H1 (cell line): ENCODE results near the gene SERGEF. TPM values are rescaled to one million over a fixed set of nuclear protein-coding genes. Genes with fewer than 3 reads are reported as not detected.

Source experiments
- CTCF ChIA-PET: fragments of 300-600 bp; sonication (Branson Sonifier 250); formaldehyde crosslinking; loops from one replicate; lab custom pipeline; 2021; ENCODE audit not compliant: partially characterized antibody; lab: Charles Lee
- POLR2A ChIA-PET: fragments of 300-600 bp; sonication (Branson Sonifier 250); formaldehyde crosslinking; loops from one replicate; lab custom pipeline; 2021; ENCODE audit warnings: inconsistent platforms; ENCODE audit not compliant: partially characterized antibody; lab: Charles Lee
- DNase-seq, 2 experiments: peaks; one replicate each; pipeline versions ENCODE4 v3.0.0 to v3.0.0-alpha.2; 2010 to 2022; ENCODE audit warnings: low spot score in 2 of 2, low read depth in 1 of 2, mixed read lengths in 1 of 2
- FAIRE-seq: peaks from 2 replicates; lab custom pipeline; 2011; peaks lifted over from hg19 to GRCh38; lab: Jason Lieb, UNC
- H2AFZ ChIP-seq: 2 replicates; pipeline ENCODE4 v1.8.1; 2012; ENCODE audit warnings: low read length, inconsistent platforms
- H2AK5ac ChIP-seq: 2 replicates; pipeline ENCODE4 v1.6.1; 2013; ENCODE audit warnings: low read depth, low read length
- H2BK120ac ChIP-seq: replicated peaks from 2 replicates; pipeline ENCODE3; 2013; ENCODE audit warnings: low read depth, low read length, inconsistent platforms
- H2BK12ac ChIP-seq: 2 replicates; pipeline ENCODE4 v1.6.1; 2013; ENCODE audit warnings: low read depth, low read length
- H2BK15ac ChIP-seq: 2 replicates; pipeline ENCODE4 v1.6.1; 2013; ENCODE audit warnings: low read length
- H2BK20ac ChIP-seq: 2 replicates; pipeline ENCODE4 v1.6.1; 2013; ENCODE audit warnings: low read length
- H2BK5ac ChIP-seq: 2 replicates; pipeline ENCODE4 v1.6.1; 2013; ENCODE audit warnings: low read depth, low read length
- H3K14ac ChIP-seq: 2 replicates; pipeline ENCODE4 v1.6.1; 2013; ENCODE audit warnings: inconsistent platforms; ENCODE audit not compliant: insufficient read length
- H3K18ac ChIP-seq: 2 replicates; pipeline ENCODE4 v1.6.1; 2013; ENCODE audit warnings: low read length; ENCODE audit errors: extremely low read depth
- H3K23ac ChIP-seq: 2 replicates; pipeline ENCODE4 v1.6.1; 2013; ENCODE audit warnings: inconsistent platforms; ENCODE audit not compliant: insufficient read length
- H3K23me2 ChIP-seq: 2 replicates; pipeline ENCODE4 v1.6.1; 2013; ENCODE audit warnings: low read depth, low read length
- H3K27ac ChIP-seq: 2 replicates; pipeline ENCODE4 v1.6.1; 2011; ENCODE audit warnings: low read depth, low read length, inconsistent platforms
- H3K27me3 ChIP-seq, 4 experiments: replicated peaks in 1 of 4; 1 replicate in 1 of 4; 2 replicates in 3 of 4; pipeline versions ENCODE4 v1.6.1 to v1.8.1; 2011 to 2013; ENCODE audit warnings: low read length in 3 of 4, mild to moderate bottlenecking in 3 of 4, inconsistent platforms in 2 of 4, mixed read lengths in 2 of 4, moderate library complexity in 1 of 4; ENCODE audit not compliant: control insufficient read depth in 3 of 4, insufficient read depth in 3 of 4; ENCODE audit errors: extremely low read depth in 1 of 4
- H3K36me3 ChIP-seq, 4 experiments: 2 replicates each; pipeline versions ENCODE4 v1.6.1 to v1.8.1; 2011 to 2013; ENCODE audit warnings: mild to moderate bottlenecking in 4 of 4, low read length in 3 of 4, moderate library complexity in 2 of 4, control low read depth in 1 of 4, inconsistent platforms in 1 of 4; ENCODE audit not compliant: insufficient read depth in 4 of 4, control insufficient read depth in 2 of 4
- H3K4ac ChIP-seq: replicated peaks from 2 replicates; pipeline ENCODE3; 2013; ENCODE audit warnings: low read length, low read depth, mixed read lengths, inconsistent platforms; ENCODE audit not compliant: insufficient read length
- H3K4me1 ChIP-seq, 4 experiments: replicated peaks in 1 of 4; 1 replicate in 1 of 4; 2 replicates in 3 of 4; pipeline versions ENCODE4 v1.6.1 to v1.8.1; 2011 to 2013; ENCODE audit warnings: low read length in 3 of 4, inconsistent platforms in 2 of 4, mixed read lengths in 1 of 4; ENCODE audit not compliant: insufficient read depth in 4 of 4, control insufficient read depth in 3 of 4
- H3K4me2 ChIP-seq, 2 experiments: 2 replicates each; pipeline versions ENCODE4 v1.6.1 to v1.8.1; 2011 to 2013; ENCODE audit warnings: low read depth in 2 of 2, low read length in 2 of 2, control low read depth in 1 of 2, inconsistent platforms in 1 of 2, mild to moderate bottlenecking in 1 of 2; ENCODE audit not compliant: insufficient read depth in 1 of 2
- H3K4me3 ChIP-seq, 4 experiments: fragments of 200-600, 300-600 bp in 1 of 4; sonication (generic), shearing (Covaris generic), sonication (Bioruptor Twin) in 1 of 4; 2 replicates each; pipeline versions ENCODE4 v1.5.1 to v1.8.1; 2011 to 2016; ENCODE audit warnings: low read length in 4 of 4, low read depth in 3 of 4, control low read depth in 2 of 4, inconsistent platforms in 2 of 4, mild to moderate bottlenecking in 2 of 4, mixed read lengths in 1 of 4, moderate library complexity in 1 of 4; ENCODE audit not compliant: insufficient read depth in 2 of 4; ENCODE audit errors: extremely low read depth in 1 of 4
- H3K56ac ChIP-seq: replicated peaks from 2 replicates; pipeline ENCODE3; 2013; ENCODE audit warnings: low read depth, mild to moderate bottlenecking, mixed read lengths, low read length, inconsistent platforms; ENCODE audit not compliant: insufficient read length
- H3K79me1 ChIP-seq: 2 replicates; pipeline ENCODE4 v1.6.1; 2013; ENCODE audit warnings: low read depth, low read length, control low read depth
- H3K79me2 ChIP-seq, 2 experiments: 2 replicates each; pipeline versions ENCODE4 v1.6.1 to v1.8.1; 2012 to 2013; ENCODE audit warnings: low read length in 2 of 2, mild to moderate bottlenecking in 2 of 2, inconsistent platforms in 1 of 2; ENCODE audit not compliant: insufficient read depth in 2 of 2, control insufficient read depth in 1 of 2
- H3K9ac ChIP-seq, 4 experiments: replicated peaks in 1 of 4; 1 replicate in 1 of 4; 2 replicates in 3 of 4; pipeline versions ENCODE4 v1.6.1 to v1.8.1; 2011 to 2013; ENCODE audit warnings: low read depth in 3 of 4, low read length in 3 of 4, control low read depth in 2 of 4, mild to moderate bottlenecking in 2 of 4, moderate library complexity in 2 of 4, inconsistent platforms in 1 of 4; ENCODE audit errors: extremely low read depth in 1 of 4
- H3K9me3 ChIP-seq, 2 experiments: 2 replicates each; pipeline versions ENCODE4 v1.6.1 to v1.8.1; 2012 to 2013; ENCODE audit warnings: mild to moderate bottlenecking in 2 of 2, moderate library complexity in 2 of 2, control low read depth in 1 of 2, inconsistent platforms in 1 of 2, low read depth in 1 of 2, low read length in 1 of 2, mixed read lengths in 1 of 2; ENCODE audit not compliant: insufficient read depth in 2 of 2
- H4K20me1 ChIP-seq, 2 experiments: replicated peaks in 1 of 2; 2 replicates each; pipeline versions ENCODE3 to v1.8.1; 2011 to 2013; ENCODE audit warnings: inconsistent platforms in 2 of 2, low read length in 2 of 2, mild to moderate bottlenecking in 1 of 2; ENCODE audit not compliant: insufficient read depth in 2 of 2, control insufficient read depth in 1 of 2
- H4K5ac ChIP-seq: 2 replicates; pipeline ENCODE4 v1.6.1; 2013; ENCODE audit warnings: low read length, low read depth, mixed read lengths, inconsistent platforms; ENCODE audit not compliant: insufficient read length
- H4K8ac ChIP-seq: 2 replicates; pipeline ENCODE4 v1.8.0; 2013; ENCODE audit warnings: mild to moderate bottlenecking, moderate library complexity, low read length, inconsistent platforms; ENCODE audit not compliant: insufficient read depth; ENCODE audit errors: extremely low read depth
- H4K91ac ChIP-seq: replicated peaks from 2 replicates; pipeline ENCODE3; 2013; ENCODE audit warnings: low read length, mixed read lengths, inconsistent platforms; ENCODE audit not compliant: insufficient read length
- ASH2L ChIP-seq: fragments of 200-600, 300-600 bp; sonication (generic); IDR thresholded peaks from one replicate; pipeline ENCODE4 v1.7.1; 2017; ENCODE audit warnings: low read length
- CHD1 ChIP-seq: IDR thresholded peaks from 2 replicates; pipeline ENCODE4 v1.6.1; 2012; ENCODE audit warnings: low read depth, low read length, improper control_type of control experiment
- EP300 ChIP-seq, 2 experiments: IDR thresholded peaks; 1 replicate in 1 of 2; 2 replicates in 1 of 2; pipeline ENCODE4 v1.6.1; 2011 to 2012; ENCODE audit warnings: low read depth in 2 of 2, low read length in 2 of 2, mild to moderate bottlenecking in 2 of 2, borderline replicate concordance in 1 of 2, inconsistent platforms in 1 of 2, moderate library complexity in 1 of 2
- KDM1A ChIP-seq: fragments of 200-600, 300-600 bp; sonication (generic); IDR thresholded peaks from 2 replicates; pipeline ENCODE4 v1.7.1; 2016; ENCODE audit warnings: mild to moderate bottlenecking, low read length, borderline replicate concordance
- MAFK ChIP-seq: IDR thresholded peaks from 2 replicates; pipeline ENCODE4 v1.6.1; 2012; ENCODE audit warnings: low read depth, mild to moderate bottlenecking, improper control_type of control experiment, low read length
- SAP30 ChIP-seq: fragments of 300-600 bp; sonication (generic); IDR thresholded peaks from 2 replicates; pipeline ENCODE4 v1.7.1; 2012; ENCODE audit warnings: low read length, moderate library complexity, mild to moderate bottlenecking, inconsistent platforms; ENCODE audit not compliant: insufficient read depth, insufficient replicate concordance
- TCF12 ChIP-seq: IDR thresholded peaks from 2 replicates; pipeline ENCODE4 v1.6.1; 2011; ENCODE audit warnings: low read depth, mild to moderate bottlenecking, low read length
- WGBS, 2 experiments: shearing (Covaris generic) in 1 of 2; methylation state at CpG; one replicate each; pipeline versions ENCODE4 v1.1.6 to v1.1.7; 2013 to 2015; ENCODE audit warnings: low lambda C conversion rate in 2 of 2, mixed read lengths in 2 of 2, inconsistent platforms in 1 of 2, low coverage in 1 of 2, missing lambda C conversion rate in 1 of 2; ENCODE audit not compliant: insufficient replicate concordance in 2 of 2, insufficient coverage in 1 of 2, insufficient read length in 1 of 2; ENCODE audit errors: extremely low coverage in 1 of 2, missing lambda C conversion rate in 1 of 2; 5-methylcytosine and 5-hydroxymethylcytosine counted together
- polyA plus RNA-seq, 7 experiments: library from polyadenylated mRNA; depleted of rRNA in 3 of 7; stranded (reverse) in 5 of 7; unstranded in 2 of 7; fragments of >200 nt in 5 of 7; fragments of 200-250 nt in 2 of 7; gene quantifications; 1 replicate in 5 of 7; 2 replicates in 1 of 7; 4 replicates in 1 of 7; pipeline versions ENCODE4 v1.2.1 to v1.2.3, GENCODE V29; 2011 to 2013; ENCODE audit warnings: missing spikeins in 2 of 7, mixed read lengths in 2 of 7
- total RNA-seq: library from RNA; stranded (reverse); fragmentation: NEBNext Ultra II Directional; extraction: Animal tissue kit (Norgen Biotek cat#: 25700); gene quantifications from 2 replicates; pipeline ENCODE4 v1.2.1, GENCODE V29; 2021

SERGEF gene
- total and polyA plus RNA-seq, 2 of the 8 experiments (the other 6 are each of a cell fraction or from before 2014, with no cell fraction given) = 16.6 to 28.8 TPM

DNA sequence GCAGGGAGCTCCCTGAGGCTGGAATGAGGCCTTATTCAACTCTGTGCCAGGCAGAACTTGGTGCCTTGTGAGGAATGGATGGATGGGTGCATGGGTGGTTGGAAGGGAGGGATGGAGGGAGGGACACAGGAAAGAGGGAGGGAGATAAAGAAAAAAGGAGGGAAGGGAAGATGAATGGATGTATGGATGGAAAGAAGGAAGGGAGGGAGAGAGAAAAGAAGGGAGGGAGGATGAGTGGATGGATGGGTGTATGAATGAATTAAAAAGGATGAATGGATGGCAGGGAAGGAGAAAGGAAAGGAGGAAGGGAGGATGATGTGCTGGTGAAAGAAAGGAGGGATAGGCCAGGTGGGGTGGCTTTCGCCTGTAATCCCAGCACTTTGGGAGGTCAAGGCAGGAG is 243.6 kb downstream of the SERGEF start:
- no peaks in the 10 kb centered on the region for H3K36me3 ChIP-seq
- TF ChIP-seq MAFK (no peak), CHD1 (no peak), ASH2L (no peak), TCF12 (no peak), EP300 (IDR thresholded peaks at IDR 0.05; ENCODE audit: borderline replicate concordance in 1 of 2, low read depth in 2 of 2, low read length in 2 of 2) (no peak), SAP30 (no peak), KDM1A (no peak)

More for the DNA sequence above, 243.6 kb downstream of the SERGEF start:
- WGBS, 2 experiments = 100% methylated on average over 1 of the region's 1 CpG; no CpG with 5 or more reads in 1 of the 2 experiments
- Histone ChIP-seq H3K27me3 (no peaks in the 10 kb centered on the region), H3K27ac (no peak overlapping the region), H3K23me2 (peaks cover 2% of the 10 kb centered on the region; the same call in 1 of the 2 replicates), H3K79me2 (no peaks in the 10 kb centered on the region), H2BK12ac (no peak overlapping the region), H3K4ac (no peak overlapping the region), H2BK20ac (no peak overlapping the region), H2AK5ac (no peak overlapping the region), H4K20me1 (no peaks in the 10 kb centered on the region), H2BK15ac (no peak overlapping the region), H3K9ac (no peak overlapping the region), H2BK5ac (no peak overlapping the region), H3K4me2 (no peak overlapping the region), H3K79me1 (no peaks in the 10 kb centered on the region), H4K91ac (no peak overlapping the region), H3K9me3 (no peaks in the 10 kb centered on the region; a peak in 1 of 4 replicates), H3K4me1 (peaks cover 0 to 4% (median 2%) of the 10 kb centered on the region in 4 experiments; a peak in 2 of 7 replicates), H3K23ac (no peak overlapping the region), H3K18ac (no peak overlapping the region), H3K14ac (no peak overlapping the region), H4K8ac (no peak overlapping the region), H3K4me3 (no peak overlapping the region), H4K5ac (no peak overlapping the region), H3K56ac (no peak overlapping the region), H2AFZ (no peak overlapping the region), H2BK120ac (no peak overlapping the region)
- CTCF ChIA-PET = interaction anchor here (0.6 to 4.2 kb wide), 15 partner anchors 8 to 182 kb away, joined by 3 to 25 read pairs (median 5); no protein-coding TSS in a partner anchor
- FAIRE-seq (no peak), DNase-seq (no peak)
- POLR2A ChIA-PET = no interaction called here
